ENCODE results near the gene IL1RL1.

GRCh38 chr2:102284611-102285010, 26.8 kb upstream of the IL1RL1 start:
- no peak for TF ChIP-seq EZH2 (IDR thresholded peaks at IDR 0.05; ENCODE audit: insufficient read depth, poor library complexity, severe bottlenecking)
- no peak for TF ChIP-seq EZH2phosphoT487 (IDR thresholded peaks at IDR 0.05; ENCODE audit: insufficient read depth, low read depth)

All from GM23248 (cell line).